H1 (cell line): ENCODE results near the gene COPS9. TPM values are rescaled to one million over a fixed set of nuclear protein-coding genes. Genes with fewer than 3 reads are reported as not detected.
A peak's percentile ranks its signal among the peaks of the same experiment; 100 is the strongest.

Source experiments
- CTCF ChIA-PET: fragments of 300-600 bp; sonication (Branson Sonifier 250); formaldehyde crosslinking; loops from one replicate; lab custom pipeline; 2021; ENCODE audit not compliant: partially characterized antibody; lab: Charles Lee
- POLR2A ChIA-PET: fragments of 300-600 bp; sonication (Branson Sonifier 250); formaldehyde crosslinking; loops from one replicate; lab custom pipeline; 2021; ENCODE audit warnings: inconsistent platforms; ENCODE audit not compliant: partially characterized antibody; lab: Charles Lee
- DNase-seq, 2 experiments: peaks; one replicate each; pipeline versions ENCODE4 v3.0.0 to v3.0.0-alpha.2; 2010 to 2022; ENCODE audit warnings: low spot score in 2 of 2, low read depth in 1 of 2, mixed read lengths in 1 of 2
- FAIRE-seq: peaks from 2 replicates; lab custom pipeline; 2011; peaks lifted over from hg19 to GRCh38; lab: Jason Lieb, UNC
- H2AFZ ChIP-seq: 2 replicates; pipeline ENCODE4 v1.8.1; 2012; ENCODE audit warnings: low read length, inconsistent platforms
- H2AK5ac ChIP-seq: 2 replicates; pipeline ENCODE4 v1.6.1; 2013; ENCODE audit warnings: low read depth, low read length
- H2BK120ac ChIP-seq: replicated peaks from 2 replicates; pipeline ENCODE3; 2013; ENCODE audit warnings: low read depth, low read length, inconsistent platforms
- H2BK12ac ChIP-seq: 2 replicates; pipeline ENCODE4 v1.6.1; 2013; ENCODE audit warnings: low read depth, low read length
- H2BK15ac ChIP-seq: 2 replicates; pipeline ENCODE4 v1.6.1; 2013; ENCODE audit warnings: low read length
- H2BK20ac ChIP-seq: 2 replicates; pipeline ENCODE4 v1.6.1; 2013; ENCODE audit warnings: low read length
- H2BK5ac ChIP-seq: 2 replicates; pipeline ENCODE4 v1.6.1; 2013; ENCODE audit warnings: low read depth, low read length
- H3K14ac ChIP-seq: 2 replicates; pipeline ENCODE4 v1.6.1; 2013; ENCODE audit warnings: inconsistent platforms; ENCODE audit not compliant: insufficient read length
- H3K18ac ChIP-seq: 2 replicates; pipeline ENCODE4 v1.6.1; 2013; ENCODE audit warnings: low read length; ENCODE audit errors: extremely low read depth
- H3K23ac ChIP-seq: 2 replicates; pipeline ENCODE4 v1.6.1; 2013; ENCODE audit warnings: inconsistent platforms; ENCODE audit not compliant: insufficient read length
- H3K23me2 ChIP-seq: 2 replicates; pipeline ENCODE4 v1.6.1; 2013; ENCODE audit warnings: low read depth, low read length
- H3K27ac ChIP-seq: 2 replicates; pipeline ENCODE4 v1.6.1; 2011; ENCODE audit warnings: low read depth, low read length, inconsistent platforms
- H3K27me3 ChIP-seq, 4 experiments: replicated peaks in 1 of 4; 1 replicate in 1 of 4; 2 replicates in 3 of 4; pipeline versions ENCODE4 v1.6.1 to v1.8.1; 2011 to 2013; ENCODE audit warnings: low read length in 3 of 4, mild to moderate bottlenecking in 3 of 4, inconsistent platforms in 2 of 4, mixed read lengths in 2 of 4, moderate library complexity in 1 of 4; ENCODE audit not compliant: control insufficient read depth in 3 of 4, insufficient read depth in 3 of 4; ENCODE audit errors: extremely low read depth in 1 of 4
- H3K36me3 ChIP-seq, 4 experiments: 2 replicates each; pipeline versions ENCODE4 v1.6.1 to v1.8.1; 2011 to 2013; ENCODE audit warnings: mild to moderate bottlenecking in 4 of 4, low read length in 3 of 4, moderate library complexity in 2 of 4, control low read depth in 1 of 4, inconsistent platforms in 1 of 4; ENCODE audit not compliant: insufficient read depth in 4 of 4, control insufficient read depth in 2 of 4
- H3K4ac ChIP-seq: replicated peaks from 2 replicates; pipeline ENCODE3; 2013; ENCODE audit warnings: low read length, low read depth, mixed read lengths, inconsistent platforms; ENCODE audit not compliant: insufficient read length
- H3K4me1 ChIP-seq, 4 experiments: replicated peaks in 1 of 4; 1 replicate in 1 of 4; 2 replicates in 3 of 4; pipeline versions ENCODE4 v1.6.1 to v1.8.1; 2011 to 2013; ENCODE audit warnings: low read length in 3 of 4, inconsistent platforms in 2 of 4, mixed read lengths in 1 of 4; ENCODE audit not compliant: insufficient read depth in 4 of 4, control insufficient read depth in 3 of 4
- H3K4me2 ChIP-seq, 2 experiments: 2 replicates each; pipeline versions ENCODE4 v1.6.1 to v1.8.1; 2011 to 2013; ENCODE audit warnings: low read depth in 2 of 2, low read length in 2 of 2, control low read depth in 1 of 2, inconsistent platforms in 1 of 2, mild to moderate bottlenecking in 1 of 2; ENCODE audit not compliant: insufficient read depth in 1 of 2
- H3K4me3 ChIP-seq, 4 experiments: fragments of 200-600, 300-600 bp in 1 of 4; sonication (generic), shearing (Covaris generic), sonication (Bioruptor Twin) in 1 of 4; 2 replicates each; pipeline versions ENCODE4 v1.5.1 to v1.8.1; 2011 to 2016; ENCODE audit warnings: low read length in 4 of 4, low read depth in 3 of 4, control low read depth in 2 of 4, inconsistent platforms in 2 of 4, mild to moderate bottlenecking in 2 of 4, mixed read lengths in 1 of 4, moderate library complexity in 1 of 4; ENCODE audit not compliant: insufficient read depth in 2 of 4; ENCODE audit errors: extremely low read depth in 1 of 4
- H3K56ac ChIP-seq: replicated peaks from 2 replicates; pipeline ENCODE3; 2013; ENCODE audit warnings: low read depth, mild to moderate bottlenecking, mixed read lengths, low read length, inconsistent platforms; ENCODE audit not compliant: insufficient read length
- H3K79me1 ChIP-seq: 2 replicates; pipeline ENCODE4 v1.6.1; 2013; ENCODE audit warnings: low read depth, low read length, control low read depth
- H3K79me2 ChIP-seq, 2 experiments: 2 replicates each; pipeline versions ENCODE4 v1.6.1 to v1.8.1; 2012 to 2013; ENCODE audit warnings: low read length in 2 of 2, mild to moderate bottlenecking in 2 of 2, inconsistent platforms in 1 of 2; ENCODE audit not compliant: insufficient read depth in 2 of 2, control insufficient read depth in 1 of 2
- H3K9ac ChIP-seq, 4 experiments: replicated peaks in 1 of 4; 1 replicate in 1 of 4; 2 replicates in 3 of 4; pipeline versions ENCODE4 v1.6.1 to v1.8.1; 2011 to 2013; ENCODE audit warnings: low read depth in 3 of 4, low read length in 3 of 4, control low read depth in 2 of 4, mild to moderate bottlenecking in 2 of 4, moderate library complexity in 2 of 4, inconsistent platforms in 1 of 4; ENCODE audit errors: extremely low read depth in 1 of 4
- H3K9me3 ChIP-seq, 2 experiments: 2 replicates each; pipeline versions ENCODE4 v1.6.1 to v1.8.1; 2012 to 2013; ENCODE audit warnings: mild to moderate bottlenecking in 2 of 2, moderate library complexity in 2 of 2, control low read depth in 1 of 2, inconsistent platforms in 1 of 2, low read depth in 1 of 2, low read length in 1 of 2, mixed read lengths in 1 of 2; ENCODE audit not compliant: insufficient read depth in 2 of 2
- H4K20me1 ChIP-seq, 2 experiments: replicated peaks in 1 of 2; 2 replicates each; pipeline versions ENCODE3 to v1.8.1; 2011 to 2013; ENCODE audit warnings: inconsistent platforms in 2 of 2, low read length in 2 of 2, mild to moderate bottlenecking in 1 of 2; ENCODE audit not compliant: insufficient read depth in 2 of 2, control insufficient read depth in 1 of 2
- H4K5ac ChIP-seq: 2 replicates; pipeline ENCODE4 v1.6.1; 2013; ENCODE audit warnings: low read length, low read depth, mixed read lengths, inconsistent platforms; ENCODE audit not compliant: insufficient read length
- H4K8ac ChIP-seq: 2 replicates; pipeline ENCODE4 v1.8.0; 2013; ENCODE audit warnings: mild to moderate bottlenecking, moderate library complexity, low read length, inconsistent platforms; ENCODE audit not compliant: insufficient read depth; ENCODE audit errors: extremely low read depth
- H4K91ac ChIP-seq: replicated peaks from 2 replicates; pipeline ENCODE3; 2013; ENCODE audit warnings: low read length, mixed read lengths, inconsistent platforms; ENCODE audit not compliant: insufficient read length
- HDAC6 ChIP-seq: IDR thresholded peaks from one replicate; pipeline ENCODE4 v1.7.1; 2012; ENCODE audit warnings: low read depth, mild to moderate bottlenecking, inconsistent platforms, low read length, moderate library complexity
- RFX5 ChIP-seq: IDR thresholded peaks from 2 replicates; pipeline ENCODE4 v1.6.1; 2011; ENCODE audit warnings: low read depth, low read length, improper control_type of control experiment, borderline replicate concordance
- SIN3A ChIP-seq, 2 experiments: IDR thresholded peaks in 1 of 2; conservative IDR thresholded peaks in 1 of 2; 2 replicates each; pipeline ENCODE4 v1.6.1; 2011 to 2012; ENCODE audit warnings: low read length in 2 of 2, improper control_type of control experiment in 1 of 2, low read depth in 1 of 2, mild to moderate bottlenecking in 1 of 2
- WGBS, 2 experiments: shearing (Covaris generic) in 1 of 2; methylation state at CpG; one replicate each; pipeline versions ENCODE4 v1.1.6 to v1.1.7; 2013 to 2015; ENCODE audit warnings: low lambda C conversion rate in 2 of 2, mixed read lengths in 2 of 2, inconsistent platforms in 1 of 2, low coverage in 1 of 2, missing lambda C conversion rate in 1 of 2; ENCODE audit not compliant: insufficient replicate concordance in 2 of 2, insufficient coverage in 1 of 2, insufficient read length in 1 of 2; ENCODE audit errors: extremely low coverage in 1 of 2, missing lambda C conversion rate in 1 of 2; 5-methylcytosine and 5-hydroxymethylcytosine counted together
- polyA plus RNA-seq, 7 experiments: library from polyadenylated mRNA; depleted of rRNA in 3 of 7; stranded (reverse) in 5 of 7; unstranded in 2 of 7; fragments of >200 nt in 5 of 7; fragments of 200-250 nt in 2 of 7; gene quantifications; 1 replicate in 5 of 7; 2 replicates in 1 of 7; 4 replicates in 1 of 7; pipeline versions ENCODE4 v1.2.1 to v1.2.3, GENCODE V29; 2011 to 2013; ENCODE audit warnings: missing spikeins in 2 of 7, mixed read lengths in 2 of 7
- total RNA-seq: library from RNA; stranded (reverse); fragmentation: NEBNext Ultra II Directional; extraction: Animal tissue kit (Norgen Biotek cat#: 25700); gene quantifications from 2 replicates; pipeline ENCODE4 v1.2.1, GENCODE V29; 2021

COPS9 gene
- total and polyA plus RNA-seq, 2 of the 8 experiments (the other 6 are each of a cell fraction or from before 2014, with no cell fraction given), result 154 to 234 TPM

DNA sequence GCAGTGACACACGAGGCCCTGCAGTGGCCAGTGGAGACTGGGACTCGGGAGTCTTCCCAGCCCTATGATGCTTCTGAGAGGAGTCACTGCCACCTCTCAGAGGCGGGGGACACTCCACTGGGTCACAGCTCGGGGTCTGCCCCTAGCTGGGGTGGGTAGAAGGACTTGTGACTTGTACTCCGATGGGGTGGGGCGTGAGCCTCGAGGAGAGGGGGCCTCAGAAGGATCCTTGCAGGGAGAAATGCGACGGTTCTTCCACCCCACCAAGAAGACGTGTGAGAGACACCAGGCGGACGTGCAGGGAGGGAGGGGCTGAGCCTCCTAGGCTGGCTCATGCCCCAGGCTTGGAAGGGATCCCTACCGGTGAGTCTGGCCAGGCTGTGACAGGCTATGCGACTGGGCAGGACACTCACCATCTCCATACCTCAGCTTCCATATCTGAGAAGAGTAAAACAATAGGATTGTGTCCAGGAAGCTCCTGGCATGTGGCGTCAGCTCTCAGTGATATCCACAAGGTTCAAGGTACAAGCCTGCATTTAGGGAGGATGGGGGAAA is 15.4 kb upstream of the COPS9 start:
- H3K23ac ChIP-seq, result no peak overlapping the region
- H3K4me1 ChIP-seq, result peaks cover 0 to 5% (median 0%) of the 10 kb centered on the region in 4 experiments; a peak in 3 of 7 replicates
- no peak overlapping the region for H2BK15ac ChIP-seq
- peak overlapping the region; percentile 10 for H4K91ac ChIP-seq
- ChIA-PET POLR2A (no interaction called here), CTCF (interaction anchor here (0.7 to 1.3 kb wide), 2 partner anchors 39 to 91 kb away, joined by 3 read pairs; no protein-coding TSS in a partner anchor)
- H3K4me2 ChIP-seq, result no peak overlapping the region
- H3K4me3 ChIP-seq, result no peak overlapping the region
- no peak overlapping the region for H2BK5ac ChIP-seq
- H3K27me3 ChIP-seq, result peaks cover 0 to 10% (median 4%) of the 10 kb centered on the region in 4 experiments; a peak in 3 of 7 replicates
- no peak overlapping the region for H2BK12ac ChIP-seq
- no peak overlapping the region for H3K18ac ChIP-seq
- peaks cover 9% of the 10 kb centered on the region; the same call in 1 of the 2 replicates for H3K23me2 ChIP-seq
- H2BK120ac ChIP-seq, result no peak overlapping the region
- DNase-seq, result no peak
- no peak overlapping the region for H3K27ac ChIP-seq
- H3K14ac ChIP-seq, result no peak overlapping the region
- no peak overlapping the region for H3K9ac ChIP-seq
- H3K56ac ChIP-seq, result no peak overlapping the region
- H2AK5ac ChIP-seq, result no peak overlapping the region
- no peaks in the 10 kb centered on the region for H3K79me1 ChIP-seq
- H2BK20ac ChIP-seq, result no peak overlapping the region
- H3K79me2 ChIP-seq, result no peaks in the 10 kb centered on the region
- no peak for FAIRE-seq
- H3K9me3 ChIP-seq, result peaks cover 0 to 6% of the 10 kb centered on the region in 2 experiments; a peak in 1 of 4 replicates
- no peaks in the 10 kb centered on the region for H3K36me3 ChIP-seq
- TF ChIP-seq HDAC6 (no peak), RFX5 (no peak), SIN3A (conservative IDR thresholded peaks at IDR 0.05 in 1 of 2, IDR thresholded peaks at IDR 0.05 in 1 of 2; ENCODE audit: low read depth in 1 of 2, low read length in 2 of 2) (no peak)
- 79% methylated on average over 15 of the region's 15 CpGs; no CpG with 5 or more reads in 1 of the 2 experiments for WGBS, 2 experiments
- no peak overlapping the region for H4K8ac ChIP-seq
- peaks cover 0 to 11% of the 10 kb centered on the region in 2 experiments for H4K20me1 ChIP-seq
- H2AFZ ChIP-seq, result no peak overlapping the region
- H4K5ac ChIP-seq, result no peak overlapping the region
- H3K4ac ChIP-seq, result no peak overlapping the region
